Caco-2 (cell line): ENCODE data around the gene MBD5. TPM values are rescaled to one million over a fixed set of nuclear protein-coding genes. Genes with fewer than 3 reads are reported as not detected.

Experiments used
- BruUV-seq: library from RNA; stranded (reverse); fragments of 400-500 nt; replicated peaks from 2 replicates; lab custom pipeline; 2021; lab: Mats Ljungman, UMichigan
- CTCF ChIA-PET: fragments of 300-600 bp; sonication (Branson Sonifier 250); formaldehyde crosslinking; loops from one replicate; lab custom pipeline; 2022; ENCODE audit warnings: antibody characterized with exemption; lab: Charles Lee
- POLR2A ChIA-PET: fragments of 300-600 bp; sonication (Branson Sonifier 250); formaldehyde crosslinking; loops from one replicate; lab custom pipeline; 2022; ENCODE audit warnings: antibody characterized with exemption; lab: Charles Lee
- DNase-seq, 2 experiments: peaks; one replicate each; pipeline versions ENCODE4 v3.0.0 to v3.0.0-alpha.2; 2020 to 2022
- H3K27me3 ChIP-seq: replicated peaks from 2 replicates; pipeline ENCODE4 v1.6.0; 2011; ENCODE audit warnings: low read length; ENCODE audit not compliant: control insufficient read depth, insufficient read depth
- H3K36me3 ChIP-seq: 2 replicates; pipeline ENCODE4 v1.5.1; 2011; ENCODE audit warnings: low read length; ENCODE audit not compliant: control insufficient read depth, insufficient read depth
- H3K4me1 ChIP-seq: fragments of 250-450 bp; sonication (Bioruptor Pico); 2 replicates; pipeline ENCODE4 v1.5.1; 2020; ENCODE audit warnings: mild to moderate bottlenecking
- H3K4me3 ChIP-seq: 2 replicates; pipeline ENCODE4 v1.5.1; 2011; ENCODE audit warnings: low read depth, mild to moderate bottlenecking, control low read depth, low read length
- H3K9me3 ChIP-seq: fragments of 250-450 bp; sonication (Bioruptor Pico); 2 replicates; pipeline ENCODE4 v1.5.1; 2020; ENCODE audit warnings: mild to moderate bottlenecking, moderate library complexity
- H3K27ac Mint-ChIP-seq: one replicate; pipeline ENCODE4 v1.8.0; 2022; ENCODE audit warnings: mixed read lengths; ENCODE audit not compliant: unreplicated experiment
- H3K27me3 Mint-ChIP-seq: one replicate; pipeline ENCODE4 v1.8.0; 2022; ENCODE audit warnings: mixed read lengths; ENCODE audit not compliant: insufficient read depth, unreplicated experiment
- H3K36me3 Mint-ChIP-seq: one replicate; pipeline ENCODE4 v1.8.0; 2022; ENCODE audit warnings: mild to moderate bottlenecking, mixed read lengths; ENCODE audit not compliant: insufficient read depth, unreplicated experiment
- H3K4me1 Mint-ChIP-seq: one replicate; pipeline ENCODE4 v1.8.0; 2022; ENCODE audit warnings: low read depth, mixed read lengths; ENCODE audit not compliant: unreplicated experiment
- H3K4me3 Mint-ChIP-seq: one replicate; pipeline ENCODE4 v1.8.0; 2022; ENCODE audit warnings: mild to moderate bottlenecking, moderate library complexity, mixed read lengths; ENCODE audit not compliant: unreplicated experiment
- H3K9me3 Mint-ChIP-seq: one replicate; pipeline ENCODE4 v1.8.0; 2022; ENCODE audit warnings: mixed read lengths; ENCODE audit not compliant: unreplicated experiment
- CTCF ChIP-seq, 2 experiments: fragments of 200-600 bp in 1 of 2; IDR thresholded peaks; 1 replicate in 1 of 2; 2 replicates in 1 of 2; pipeline versions ENCODE4 v1.5.1 to v1.8.0; 2011 to 2022; ENCODE audit warnings: antibody characterized with exemption in 1 of 2, control low read depth in 1 of 2, inconsistent platforms in 1 of 2, low read depth in 1 of 2, low read length in 1 of 2, mild to moderate bottlenecking in 1 of 2, moderate library complexity in 1 of 2; ENCODE audit not compliant: insufficient read depth in 1 of 2, severe bottlenecking in 1 of 2, unreplicated experiment in 1 of 2
- intact Hi-C: fragments of 100-400 bp; cut with micrococcal nuclease; formaldehyde crosslinking; loops from one replicate; pipeline ENCODE4 v1.10.0; 2022; ENCODE audit not compliant: unreplicated experiment
- total RNA-seq: library from RNA; stranded (reverse); gene quantifications from 2 replicates; pipeline ENCODE4 v1.2.3, GENCODE V29; 2022

The MBD5 gene
- total RNA-seq, 1 experiment from 2014 or later, result 23.7 TPM

GRCh38 chr2:148240838-148241237 lies 219.9 kb downstream of the MBD5 start:
- TF ChIP-seq CTCF (IDR thresholded peaks at IDR 0.05; ENCODE audit: insufficient read depth in 1 of 2, low read depth in 1 of 2, low read length in 1 of 2, severe bottlenecking in 1 of 2, unreplicated experiment in 1 of 2), result no peak
- no peak overlapping the region for H3K27ac Mint-ChIP-seq
- no TSS peak for BruUV-seq
- intact Hi-C loops, result no loop called here
- Histone ChIP-seq H3K9me3 (no peaks in the 10 kb centered on the region; the same call in 1 of the 2 replicates), H3K4me1 (no peaks in the 10 kb centered on the region), H3K36me3 (no peaks in the 10 kb centered on the region), H3K4me3 (no peak overlapping the region), H3K27me3 (no peaks in the 10 kb centered on the region)
- no peaks in the 10 kb centered on the region for H3K27me3 Mint-ChIP-seq
- no peaks in the 10 kb centered on the region for H3K4me1 Mint-ChIP-seq
- peaks cover 26% of the 10 kb centered on the region for H3K9me3 Mint-ChIP-seq
- DNase-seq, result no peak
- no peak overlapping the region for H3K4me3 Mint-ChIP-seq
- POLR2A ChIA-PET, result no interaction called here
- CTCF ChIA-PET, result no interaction called here
- H3K36me3 Mint-ChIP-seq, result no peaks in the 10 kb centered on the region

GRCh38 chr2:148244593-148245292 lies 223.9 kb downstream of the MBD5 start:
- CTCF ChIA-PET, result no interaction called here
- no TSS peak for BruUV-seq

GRCh38 chr2:148251993-148252392 lies 231.1 kb downstream of the MBD5 start:
- Mint-ChIP-seq H3K9me3 (peaks cover 19% of the 10 kb centered on the region), H3K4me3 (no peak overlapping the region)

More at GRCh38 chr2:148244593-148245292, 223.9 kb downstream of the MBD5 start:
- Mint-ChIP-seq H3K4me3 (no peak overlapping the region), H3K4me1 (no peaks in the 10 kb centered on the region), H3K9me3 (peaks cover 13% of the 10 kb centered on the region), H3K27me3 (no peaks in the 10 kb centered on the region), H3K36me3 (no peaks in the 10 kb centered on the region), H3K27ac (no peak overlapping the region)
- H3K27me3 ChIP-seq, result no peaks in the 10 kb centered on the region
- TF ChIP-seq CTCF (IDR thresholded peaks at IDR 0.05; ENCODE audit: insufficient read depth in 1 of 2, low read depth in 1 of 2, low read length in 1 of 2, severe bottlenecking in 1 of 2, unreplicated experiment in 1 of 2), result no peak
- H3K9me3 ChIP-seq, result no peaks in the 10 kb centered on the region; the same call in 1 of the 2 replicates
- no peaks in the 10 kb centered on the region for H3K4me1 ChIP-seq
- no peaks in the 10 kb centered on the region for H3K36me3 ChIP-seq
- no peak overlapping the region for H3K4me3 ChIP-seq
- POLR2A ChIA-PET, result no interaction called here
- no peak for DNase-seq
- intact Hi-C loops, result no loop called here

More at GRCh38 chr2:148251993-148252392, 231.1 kb downstream of the MBD5 start:
- CTCF ChIA-PET, result no interaction called here
- Histone ChIP-seq H3K27me3 (no peaks in the 10 kb centered on the region), H3K4me1 (no peaks in the 10 kb centered on the region), H3K9me3 (peaks cover 27% of the 10 kb centered on the region), H3K4me3 (no peak overlapping the region), H3K36me3 (no peaks in the 10 kb centered on the region)
- no peak for TF ChIP-seq CTCF (IDR thresholded peaks at IDR 0.05; ENCODE audit: insufficient read depth in 1 of 2, low read depth in 1 of 2, low read length in 1 of 2, severe bottlenecking in 1 of 2, unreplicated experiment in 1 of 2)
- POLR2A ChIA-PET, result no interaction called here
- Mint-ChIP-seq H3K27me3 (no peaks in the 10 kb centered on the region), H3K27ac (no peak overlapping the region), H3K4me1 (no peaks in the 10 kb centered on the region), H3K36me3 (peaks cover 5% of the 10 kb centered on the region)
- intact Hi-C loops, result no loop called here
- no TSS peak for BruUV-seq
- no peak for DNase-seq
